Memory B cell (primary cell): Measurements from ENCODE around the gene TCHP.
A peak's percentile ranks its signal among the peaks of the same experiment; 100 is the strongest.

Experiments used
- ATAC-seq: fragments of 150-1000 bp; cut with Tn5 transposase; 2 replicates; pipeline ENCODE4 v1.10.0; 2021; ENCODE audit warnings: low read depth, mild to moderate bottlenecking, moderate library complexity
- DNase-seq, 2 donors: peaks; one replicate each; pipeline ENCODE4 v3.0.0; 2022; ENCODE audit warnings: low spot score in 2 of 2
- H3K27ac Mint-ChIP-seq: one replicate; pipeline ENCODE4 v1.8.0; 2022; ENCODE audit warnings: mild to moderate bottlenecking, moderate library complexity, mixed read lengths
- H3K27me3 Mint-ChIP-seq: one replicate; pipeline ENCODE4 v1.8.0; 2022; ENCODE audit warnings: mixed read lengths
- H3K36me3 Mint-ChIP-seq: one replicate; pipeline ENCODE4 v1.8.0; 2022; ENCODE audit warnings: mild to moderate bottlenecking, mixed read lengths
- H3K4me1 Mint-ChIP-seq: one replicate; pipeline ENCODE4 v1.8.0; 2022; ENCODE audit warnings: mixed read lengths
- H3K4me3 Mint-ChIP-seq: one replicate; pipeline ENCODE4 v1.8.0; 2022; ENCODE audit warnings: mild to moderate bottlenecking, moderate library complexity, mixed read lengths
- H3K9me3 Mint-ChIP-seq: one replicate; pipeline ENCODE4 v1.8.0; 2022; ENCODE audit warnings: mixed read lengths

The TCHP gene

DNA sequence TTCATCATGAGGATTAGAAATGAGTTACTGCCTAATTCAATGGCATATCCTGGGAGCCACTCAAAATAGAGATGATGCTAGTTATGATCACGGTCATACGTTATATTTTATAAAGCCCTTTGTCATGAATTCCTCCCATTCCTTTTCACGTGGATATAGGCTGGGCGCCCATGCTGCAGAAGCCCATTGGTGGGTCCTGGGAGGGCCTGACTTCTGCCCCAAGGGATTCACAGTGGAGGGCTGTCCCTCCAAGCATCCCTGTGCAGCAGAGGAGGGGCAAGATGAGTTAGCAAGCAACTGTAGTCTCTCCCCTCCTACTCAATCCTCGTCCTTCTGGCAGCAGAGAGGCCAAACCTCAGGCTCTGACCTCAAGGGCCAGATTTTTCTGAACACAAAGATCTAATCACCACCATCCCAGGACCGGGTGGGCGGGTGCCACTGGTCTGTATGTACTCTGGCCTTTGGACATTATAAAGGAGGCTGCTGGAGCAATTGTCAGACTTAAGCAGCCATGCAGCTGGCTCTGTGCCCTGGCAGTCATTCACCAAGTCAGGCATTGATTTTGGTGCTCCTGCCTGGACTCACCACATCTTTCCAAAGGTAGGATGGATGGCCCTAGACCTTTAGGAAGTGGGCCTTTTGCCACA, 28.3 kb upstream of the TCHP start:
- no peak for ATAC-seq
- Mint-ChIP-seq H3K9me3 (no peaks in the 10 kb centered on the region), H3K27ac (no peak overlapping the region), H3K27me3 (no peaks in the 10 kb centered on the region), H3K4me3 (no peak overlapping the region), H3K4me1 (peaks cover 27% of the 10 kb centered on the region), H3K36me3 (peaks cover 6% of the 10 kb centered on the region)
- DNase-seq: no peak

DNA sequence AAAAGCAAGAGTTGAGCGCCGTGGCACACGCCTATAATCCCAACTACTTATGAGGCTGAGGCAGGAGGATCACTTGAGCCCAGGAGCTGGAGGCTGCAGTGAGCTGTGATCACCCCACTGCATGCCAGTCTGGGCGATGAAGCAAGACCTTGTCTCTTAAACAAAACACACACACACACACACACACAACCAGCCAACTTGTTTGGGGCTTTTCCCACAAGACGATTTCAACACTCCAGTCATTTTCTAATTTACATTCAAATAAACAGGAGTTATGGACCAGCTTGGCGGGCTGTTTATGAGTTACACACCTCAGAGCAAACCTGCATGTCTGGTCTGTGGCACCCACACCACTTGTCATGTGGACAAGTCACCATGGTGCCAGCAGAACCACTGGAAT, 26.4 kb upstream of the TCHP start:
- Mint-ChIP-seq H3K27ac (no peak overlapping the region), H3K27me3 (no peaks in the 10 kb centered on the region), H3K9me3 (no peaks in the 10 kb centered on the region), H3K4me3 (no peak overlapping the region), H3K36me3 (peaks cover 6% of the 10 kb centered on the region), H3K4me1 (peaks cover 25% of the 10 kb centered on the region)
- ATAC-seq (no peak), DNase-seq (no peak)

DNA sequence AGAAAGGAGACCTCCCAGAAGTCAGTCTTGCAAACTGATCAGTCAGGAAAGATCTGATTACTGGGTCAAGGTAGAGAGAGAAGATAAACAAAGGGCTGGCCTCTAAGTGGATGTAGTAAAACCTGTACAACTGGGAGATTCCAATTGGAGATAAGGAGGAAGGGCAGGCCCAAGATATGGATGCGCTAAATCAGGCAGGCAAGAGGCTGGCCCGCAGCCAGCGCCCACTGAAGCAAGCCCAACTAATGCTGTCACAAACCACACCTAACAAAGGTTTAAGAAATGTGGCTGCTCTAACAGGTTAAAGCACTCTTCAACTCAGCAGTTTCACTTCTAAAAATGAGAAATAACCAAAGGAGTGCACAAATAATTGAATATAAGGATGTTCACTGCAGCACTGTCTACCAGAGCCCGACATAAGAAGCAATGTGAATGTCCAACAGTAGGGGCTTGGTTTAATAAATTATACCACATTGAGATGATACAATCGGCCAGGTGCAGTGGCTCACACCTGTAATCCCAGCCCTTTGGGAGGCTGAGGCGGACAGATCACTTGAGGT, 24.4 kb upstream of the TCHP start:
- Mint-ChIP-seq H3K9me3 (no peaks in the 10 kb centered on the region), H3K4me3 (no peak overlapping the region), H3K36me3 (peaks cover 6% of the 10 kb centered on the region), H3K27me3 (no peaks in the 10 kb centered on the region), H3K4me1 (peaks cover 37% of the 10 kb centered on the region), H3K27ac (peak overlapping the region; percentile 89)
- ATAC-seq (peak; percentile 12), DNase-seq (no peak)

DNA sequence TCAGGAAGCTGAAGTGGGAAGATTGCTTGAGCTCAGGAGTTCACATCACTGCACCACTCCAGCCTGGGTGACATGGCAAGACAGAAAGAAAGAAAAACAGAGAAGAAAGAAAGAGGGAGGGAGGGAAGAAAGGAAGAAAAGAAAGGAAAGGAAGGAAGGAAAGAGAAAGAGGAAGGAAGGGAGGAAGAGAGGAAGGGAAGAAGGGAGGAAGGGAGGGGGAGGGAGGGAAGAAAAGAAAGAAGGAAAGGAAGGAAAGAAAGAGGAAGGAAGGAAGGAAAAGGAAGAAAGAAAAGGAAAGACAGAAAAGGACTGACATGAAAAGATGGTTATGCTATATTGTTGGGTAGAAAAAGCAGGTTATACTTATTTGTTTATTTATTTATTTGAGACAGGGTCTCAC, 23.7 kb upstream of the TCHP start:
- H3K4me1 Mint-ChIP-seq: peaks cover 42% of the 10 kb centered on the region
- no peaks in the 10 kb centered on the region for H3K9me3 Mint-ChIP-seq
- no peaks in the 10 kb centered on the region for H3K27me3 Mint-ChIP-seq
- no peak for ATAC-seq
- peak overlapping the region; percentile 89 for H3K27ac Mint-ChIP-seq
- peaks cover 4% of the 10 kb centered on the region for H3K36me3 Mint-ChIP-seq
- H3K4me3 Mint-ChIP-seq: peak overlapping the region; percentile 57
- no peak for DNase-seq

DNA sequence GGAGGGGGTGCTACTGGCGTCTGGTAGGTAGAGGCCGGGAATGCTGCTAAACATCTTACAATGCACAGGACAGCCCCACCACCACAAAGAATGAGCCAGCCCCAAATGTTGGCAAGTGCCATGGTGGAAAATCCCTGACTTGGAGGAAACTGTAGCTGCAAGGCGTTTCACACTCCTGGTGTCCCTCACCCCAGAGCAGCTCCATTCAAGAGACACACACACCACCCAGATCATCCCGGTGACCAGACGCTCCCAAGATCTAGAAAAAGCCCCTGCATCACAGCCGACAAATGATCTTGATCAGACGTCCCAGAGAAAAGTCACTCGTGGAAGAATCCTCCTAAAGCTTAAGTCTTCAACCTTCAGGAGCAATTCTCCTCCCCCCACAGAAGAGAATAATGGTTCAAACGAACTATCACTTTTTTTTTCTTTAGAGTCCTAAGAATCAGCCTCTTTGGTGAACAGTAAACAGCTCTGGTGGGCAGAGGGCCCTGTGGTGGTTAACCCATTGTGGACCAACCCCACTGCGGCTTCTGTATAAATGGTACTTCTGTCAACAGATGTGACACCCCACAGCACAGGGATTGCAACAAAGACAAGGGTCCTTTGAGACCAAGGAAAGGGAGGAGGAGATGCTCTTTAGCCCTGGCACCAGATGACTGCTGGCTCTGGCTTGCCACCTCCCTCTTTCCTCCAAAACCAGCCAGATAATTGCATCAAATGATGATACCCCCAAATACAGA, 22.4 kb upstream of the TCHP start:
- Mint-ChIP-seq H3K36me3 (peaks cover 3% of the 10 kb centered on the region), H3K4me3 (no peak overlapping the region), H3K27ac (peak overlapping the region; percentile 11), H3K27me3 (no peaks in the 10 kb centered on the region), H3K4me1 (peaks cover 41% of the 10 kb centered on the region), H3K9me3 (no peaks in the 10 kb centered on the region)
- DNase-seq (no peak), ATAC-seq (no peak)

DNA sequence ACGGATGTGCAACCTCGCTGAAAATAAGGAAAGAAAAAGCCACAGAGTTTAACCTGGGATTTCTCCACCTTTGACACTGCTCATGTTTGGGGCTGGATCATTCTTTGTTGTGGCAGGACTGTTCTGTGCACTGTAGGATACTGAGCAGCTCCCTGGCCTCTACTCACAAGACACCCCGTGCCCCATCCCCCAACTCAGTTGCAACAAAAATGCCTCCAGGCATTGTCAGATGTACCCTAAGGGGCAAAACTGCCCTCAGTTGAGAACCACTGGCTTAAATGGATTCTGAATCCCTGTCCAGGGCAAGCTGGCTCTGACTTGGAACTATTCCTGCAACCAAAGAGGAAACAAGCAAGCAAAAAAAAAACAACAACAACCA, 21.8 kb upstream of the TCHP start:
- DNase-seq (no peak), ATAC-seq (no peak)
- H3K4me1 Mint-ChIP-seq: peaks cover 41% of the 10 kb centered on the region
- peaks cover 3% of the 10 kb centered on the region for H3K36me3 Mint-ChIP-seq
- no peaks in the 10 kb centered on the region for H3K27me3 Mint-ChIP-seq
- H3K27ac Mint-ChIP-seq: peak overlapping the region; percentile 11
- no peaks in the 10 kb centered on the region for H3K9me3 Mint-ChIP-seq
- no peak overlapping the region for H3K4me3 Mint-ChIP-seq

DNA sequence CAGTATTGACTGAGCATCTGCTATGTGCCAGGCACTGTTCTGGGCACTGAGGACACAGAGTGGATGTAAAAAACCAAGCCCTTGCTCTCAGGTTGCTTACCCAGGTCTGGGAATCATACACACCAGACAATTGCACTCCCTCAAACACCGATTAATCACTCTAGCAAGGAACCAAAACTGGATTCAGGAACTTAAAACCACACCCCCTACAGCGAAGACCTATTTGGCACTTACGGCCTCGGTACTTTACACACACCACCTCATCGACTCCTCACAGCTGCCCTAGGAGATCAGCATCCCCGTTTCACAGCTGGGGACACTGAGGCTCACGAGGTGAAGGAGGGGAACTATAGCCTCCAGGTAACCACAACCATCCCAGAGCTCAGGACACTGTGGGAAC, 21.3 kb upstream of the TCHP start:
- peak overlapping the region; percentile 95 for H3K4me3 Mint-ChIP-seq
- peaks cover 3% of the 10 kb centered on the region for H3K36me3 Mint-ChIP-seq
- H3K9me3 Mint-ChIP-seq: no peaks in the 10 kb centered on the region
- ATAC-seq (no peak), DNase-seq (no peak)
- no peaks in the 10 kb centered on the region for H3K27me3 Mint-ChIP-seq
- peaks cover 45% of the 10 kb centered on the region for H3K4me1 Mint-ChIP-seq
- peak overlapping the region; percentile 92 for H3K27ac Mint-ChIP-seq

DNA sequence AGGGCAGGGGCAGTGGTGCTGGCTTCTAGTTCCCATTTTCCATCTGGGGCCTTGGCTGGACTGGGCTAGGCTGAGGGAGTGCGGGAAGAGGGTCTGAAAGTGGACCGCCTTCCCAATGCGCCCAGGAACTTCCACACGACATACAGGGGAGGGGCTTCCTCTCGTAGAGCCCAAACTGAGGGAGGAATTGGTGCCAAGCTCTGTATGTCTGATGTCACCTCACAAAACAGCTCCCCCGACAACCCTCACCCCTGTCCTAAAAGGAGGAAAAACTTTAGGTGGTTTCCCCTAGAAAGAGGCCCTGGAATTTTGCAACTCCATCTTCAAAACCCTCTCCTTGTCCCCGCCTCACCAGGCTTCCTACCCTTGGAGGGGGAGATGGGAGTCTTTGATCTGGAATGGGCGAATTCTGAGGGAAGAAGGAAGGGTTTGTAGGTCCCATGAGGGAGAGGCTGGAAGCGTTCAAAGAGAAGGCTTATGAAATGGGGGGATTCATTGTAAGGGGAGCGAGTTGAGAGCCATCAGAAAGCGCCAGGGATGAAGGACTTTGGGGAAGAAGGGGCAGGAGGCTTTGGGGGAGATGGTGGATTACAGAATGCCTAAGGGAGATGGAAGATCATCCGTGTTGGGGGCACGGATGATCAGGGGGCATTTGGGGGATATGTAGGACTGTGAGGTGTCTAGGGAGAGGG, 20.6 kb upstream of the TCHP start:
- ATAC-seq (no peak), DNase-seq (no peak)
- no peaks in the 10 kb centered on the region for H3K27me3 Mint-ChIP-seq

DNA sequence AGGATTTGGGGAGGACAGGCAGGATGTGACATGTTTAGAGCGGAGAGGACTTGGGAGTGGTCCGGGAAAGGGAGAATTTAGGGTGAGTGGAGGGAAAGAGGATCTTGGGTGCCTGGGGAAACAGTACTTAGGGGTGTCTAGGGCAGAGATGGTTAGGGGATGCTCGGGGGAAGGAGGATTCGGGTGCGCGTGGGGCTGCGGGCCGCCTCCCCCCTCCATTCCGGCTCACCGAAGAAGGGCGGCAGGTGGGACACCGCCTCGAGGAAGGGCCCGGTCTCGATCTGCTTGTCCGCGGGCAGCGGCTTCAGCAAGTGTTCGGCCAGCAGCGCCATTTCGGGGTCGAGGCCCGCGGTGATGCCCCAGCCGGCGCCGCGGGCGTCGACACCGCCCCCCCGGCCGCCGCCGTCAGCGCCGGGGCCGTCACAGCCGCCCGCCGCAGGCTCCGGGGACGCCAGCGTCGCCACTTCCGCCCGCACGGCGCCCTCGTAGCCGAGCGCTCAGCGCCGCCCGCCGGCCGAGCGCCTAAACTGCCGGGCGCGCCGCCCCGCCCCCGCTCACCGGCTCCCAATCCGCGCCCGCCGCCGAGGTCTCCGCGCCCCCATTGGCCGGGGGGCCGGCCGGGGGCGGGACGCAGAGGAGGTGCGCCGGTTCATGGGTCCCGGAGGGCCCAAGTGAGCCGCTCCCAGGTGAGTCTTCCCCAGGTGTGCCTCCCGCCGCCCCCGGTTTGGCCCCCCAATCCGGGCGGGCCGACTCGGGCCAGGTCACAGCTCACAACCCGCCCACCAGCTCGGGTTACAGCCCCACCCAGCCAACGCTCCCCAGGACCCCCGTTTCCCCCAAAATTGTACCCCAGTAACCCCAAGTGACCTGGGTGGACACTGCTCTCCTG, 19.8 kb upstream of the TCHP start, which contains the start of gene GLTP:
Gene GLTP, minus strand, starts transcription at position 499 of the 889 bp plus-strand sequence. Its CDS starts 167 bp downstream, at position 332.
- H3K4me1 Mint-ChIP-seq: peaks cover 38% of the 10 kb centered on the region

More for the DNA sequence above, 20.6 kb upstream of the TCHP start:
- peaks cover 2% of the 10 kb centered on the region for H3K36me3 Mint-ChIP-seq
- peak overlapping the region; percentile 95 for H3K4me3 Mint-ChIP-seq
- H3K27ac Mint-ChIP-seq: peak overlapping the region; percentile 92
- peaks cover 44% of the 10 kb centered on the region for H3K4me1 Mint-ChIP-seq
- H3K9me3 Mint-ChIP-seq: no peaks in the 10 kb centered on the region

DNA sequence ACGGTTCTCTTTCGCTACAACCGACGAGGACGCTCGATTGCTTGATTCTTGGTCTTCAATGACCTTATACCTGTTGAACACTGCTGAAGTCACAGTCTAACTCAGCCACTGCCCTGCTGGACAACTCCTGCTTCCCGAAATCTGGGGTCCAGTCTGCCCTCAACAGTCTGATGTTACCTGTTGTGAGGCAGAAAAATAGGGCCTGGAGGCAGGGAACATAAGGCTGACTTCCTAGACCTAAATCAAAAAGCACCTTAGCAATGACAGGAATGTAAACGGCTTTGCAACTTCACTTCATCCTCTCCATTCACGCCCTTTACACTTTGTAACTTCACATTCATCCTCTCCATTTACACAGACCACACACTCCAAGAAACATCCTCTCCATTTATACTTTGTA, 19.1 kb upstream of the TCHP start:
- H3K36me3 Mint-ChIP-seq: peaks cover 2% of the 10 kb centered on the region
- peak overlapping the region; percentile 76 for H3K4me3 Mint-ChIP-seq
- H3K27ac Mint-ChIP-seq: peak overlapping the region; percentile 39
- no peaks in the 10 kb centered on the region for H3K9me3 Mint-ChIP-seq
- DNase-seq: no peak
- ATAC-seq: no peak
- H3K4me1 Mint-ChIP-seq: peaks cover 32% of the 10 kb centered on the region
- no peaks in the 10 kb centered on the region for H3K27me3 Mint-ChIP-seq

More for the DNA sequence above, 19.8 kb upstream of the TCHP start, which contains the start of gene GLTP:
- H3K27ac Mint-ChIP-seq: peak within 1 kb of the TSS; percentile 92
- peak within 1 kb of the TSS; percentile 95 for H3K4me3 Mint-ChIP-seq
- H3K36me3 Mint-ChIP-seq: peaks cover 2% of the 10 kb centered on the region
- H3K9me3 Mint-ChIP-seq: no peaks in the 10 kb centered on the region
- DNase-seq: peak; percentile 93 to 94
- no peaks in the 10 kb centered on the region for H3K27me3 Mint-ChIP-seq
- ATAC-seq: peak; percentile 89

DNA sequence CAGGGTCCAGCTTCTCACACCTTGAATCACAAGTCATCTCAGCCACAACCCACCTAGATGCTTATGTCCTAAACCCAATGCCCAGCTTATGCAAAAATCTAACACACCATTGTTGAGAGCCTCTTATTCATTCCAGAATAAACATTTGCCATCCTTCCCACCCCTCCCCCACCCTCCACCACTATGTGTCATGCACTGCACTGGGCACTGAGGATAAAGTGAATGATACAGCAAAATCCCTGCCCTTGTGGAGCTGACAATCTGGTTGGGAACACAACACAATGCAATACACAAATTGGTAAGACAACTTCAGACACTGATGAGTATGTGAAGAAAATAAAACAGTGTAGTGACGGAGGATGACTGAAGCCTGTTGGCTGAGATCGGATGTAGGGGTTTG, 18.3 kb upstream of the TCHP start:
- Mint-ChIP-seq H3K27ac (no peak overlapping the region), H3K4me1 (peaks cover 27% of the 10 kb centered on the region), H3K36me3 (no peaks in the 10 kb centered on the region), H3K4me3 (peak overlapping the region; percentile 76), H3K27me3 (no peaks in the 10 kb centered on the region), H3K9me3 (no peaks in the 10 kb centered on the region)
- ATAC-seq (no peak), DNase-seq (no peak)

DNA sequence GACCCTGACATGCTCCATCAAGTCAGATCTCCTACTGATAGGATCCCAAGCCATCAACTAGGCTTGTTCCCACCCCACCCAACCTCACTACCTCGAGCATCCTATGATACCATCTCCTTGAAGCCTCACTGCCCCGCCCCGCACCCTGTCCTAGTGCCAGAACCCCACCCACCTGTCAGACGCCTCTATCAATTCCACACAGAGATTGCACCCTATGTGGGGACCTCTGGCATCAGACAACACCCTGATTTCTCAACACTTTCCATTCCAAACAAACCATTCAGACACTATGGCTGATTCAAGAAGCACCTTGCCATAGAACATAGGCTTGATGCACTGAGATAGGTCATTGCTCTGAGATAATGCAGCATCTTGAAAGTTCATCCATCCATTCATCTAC, 16.6 kb upstream of the TCHP start:
- no peaks in the 10 kb centered on the region for H3K27me3 Mint-ChIP-seq
- no peak for ATAC-seq

DNA sequence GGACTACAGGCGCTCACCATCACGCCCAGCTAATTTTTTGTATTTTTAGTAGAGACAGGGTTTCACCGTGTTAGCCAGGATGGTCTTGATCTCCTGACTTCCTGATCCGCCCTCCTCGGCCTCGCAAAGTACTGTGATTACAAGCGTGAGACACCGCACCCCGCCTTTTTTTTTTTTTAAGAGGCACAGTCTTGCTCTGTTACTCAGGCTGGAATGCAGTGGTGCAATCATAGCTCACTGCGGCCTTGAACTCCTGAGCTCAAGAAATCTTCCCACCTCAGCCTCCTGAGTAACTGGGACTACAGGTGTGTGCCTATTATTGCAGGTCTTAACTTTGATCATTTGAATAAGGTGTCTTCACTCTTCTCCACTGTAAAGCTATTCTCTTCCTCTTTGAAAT, 14.5 kb upstream of the TCHP start:
- no peak for DNase-seq
- no peak for ATAC-seq
- Mint-ChIP-seq H3K4me1 (peaks cover 34% of the 10 kb centered on the region), H3K27ac (no peak overlapping the region), H3K9me3 (no peaks in the 10 kb centered on the region), H3K4me3 (no peak overlapping the region), H3K27me3 (no peaks in the 10 kb centered on the region), H3K36me3 (no peaks in the 10 kb centered on the region)

More for the DNA sequence above, 16.6 kb upstream of the TCHP start:
- Mint-ChIP-seq H3K4me3 (no peak overlapping the region), H3K4me1 (peaks cover 35% of the 10 kb centered on the region), H3K9me3 (no peaks in the 10 kb centered on the region), H3K36me3 (no peaks in the 10 kb centered on the region), H3K27ac (no peak overlapping the region)
- no peak for DNase-seq
